ENCODE data around the gene DEDD2.

DEDD2 gene

GRCh38 chr19:42173695-42174094, 43.8 kb downstream of the DEDD2 start:
- no peak for DNase-seq (ENCODE audit: low read depth, low spot score)

- no peak for DNase-seq (ENCODE audit: low read depth, low spot score)
Observed at GRCh38 chr19:42172261-42172660, 45.2 kb downstream of the DEDD2 start.

- no peak for DNase-seq (ENCODE audit: low read depth, low spot score)
Observed at GRCh38 chr19:42170715-42171114, 46.8 kb downstream of the DEDD2 start.

- DNase-seq (ENCODE audit: low read depth, low spot score), result no peak
Observed at GRCh38 chr19:42169486-42170413, 47.7 kb downstream of the DEDD2 start.

- DNase-seq (ENCODE audit: low read depth, low spot score), result no peak
Observed at GRCh38 chr19:42168206-42168605, 49.3 kb downstream of the DEDD2 start.

- DNase-seq (ENCODE audit: low read depth, low spot score), result no peak
Observed at GRCh38 chr19:42166316-42166715, 51.2 kb downstream of the DEDD2 start.

- DNase-seq (ENCODE audit: low read depth, low spot score), result no peak
Observed at GRCh38 chr19:42165146-42165545, 52.3 kb downstream of the DEDD2 start.

- no peak for DNase-seq (ENCODE audit: low read depth, low spot score)
Observed at GRCh38 chr19:42161616-42162263, 55.7 kb downstream of the DEDD2 start.

- no peak for DNase-seq (ENCODE audit: low read depth, low spot score)
Observed at GRCh38 chr19:42159942-42160341, 57.5 kb downstream of the DEDD2 start.

GRCh38 chr19:42158926-42159325, 58.6 kb downstream of the DEDD2 start:
- DNase-seq (ENCODE audit: low read depth, low spot score), result no peak

- no peak for DNase-seq (ENCODE audit: low read depth, low spot score)
Observed at GRCh38 chr19:42156571-42156970, 60.9 kb downstream of the DEDD2 start.

GRCh38 chr19:42155796-42156195, 61.7 kb downstream of the DEDD2 start:
- no peak for DNase-seq (ENCODE audit: low read depth, low spot score)

GRCh38 chr19:42154471-42155323, 62.8 kb downstream of the DEDD2 start:
- no peak for DNase-seq (ENCODE audit: low read depth, low spot score)

GRCh38 chr19:42153672-42154433, 63.6 kb downstream of the DEDD2 start:
- no peak for DNase-seq (ENCODE audit: low read depth, low spot score)

GRCh38 chr19:42152910-42153671, 64.4 kb downstream of the DEDD2 start:
- no peak for DNase-seq (ENCODE audit: low read depth, low spot score)

- no peak for DNase-seq (ENCODE audit: low read depth, low spot score)
Observed at GRCh38 chr19:42151782-42152684, 65.4 kb downstream of the DEDD2 start.

GRCh38 chr19:42150911-42151361, 66.5 kb downstream of the DEDD2 start:
- DNase-seq (ENCODE audit: low read depth, low spot score), result no peak

GRCh38 chr19:42150364-42150763, 67.1 kb downstream of the DEDD2 start:
- DNase-seq (ENCODE audit: low read depth, low spot score), result no peak

GRCh38 chr19:42149447-42150202, 67.9 kb downstream of the DEDD2 start:
- DNase-seq (ENCODE audit: low read depth, low spot score), result no peak

All from brain pericyte (primary cell).